Sigmoid colon (tissue), 7 donors: ENCODE measurements around the gene BMPR1A. TPM values are rescaled to one million over a fixed set of nuclear protein-coding genes. Genes with fewer than 3 reads are reported as not detected.

ENCODE experiments used
- DNase-seq: peaks from one replicate; pipeline ENCODE4 v3.0.0-alpha.2; 2019
- H3K27ac ChIP-seq, 4 donors: fragments of 200-600 bp; sonication (generic); one replicate each; pipeline ENCODE4 v1.5.1; 2016 to 2019; ENCODE audit warnings: mild to moderate bottlenecking in 1 of 4
- H3K27me3 ChIP-seq, 3 donors: fragments of 200-600 bp; sonication (generic); one replicate each; pipeline ENCODE4 v1.5.1; 2019; ENCODE audit warnings: mild to moderate bottlenecking in 1 of 3
- H3K36me3 ChIP-seq, 4 donors: fragments of 200-600 bp; sonication (generic); one replicate each; pipeline ENCODE4 v1.5.1; 2016 to 2019
- H3K4me1 ChIP-seq, 4 donors: fragments of 200-600 bp; sonication (generic); one replicate each; pipeline ENCODE4 v1.5.1; 2017 to 2019
- H3K4me3 ChIP-seq, 4 donors: fragments of 200-600 bp; sonication (generic); one replicate each; pipeline ENCODE4 v1.5.1; 2017 to 2019; ENCODE audit warnings: mild to moderate bottlenecking in 2 of 4, moderate library complexity in 1 of 4
- H3K9me3 ChIP-seq, 4 donors: fragments of 200-600 bp in 3 of 4; sonication (generic) in 3 of 4; one replicate each; pipeline versions ENCODE4 v1.5.1 to v1.6.1; 2013 to 2019
- CTCF ChIP-seq, 4 experiments: fragments of 450-650 bp in 3 of 4; fragments of 200-600 bp in 1 of 4; IDR thresholded peaks; one replicate each; pipeline ENCODE4 v1.5.1; 2016 to 2019; ENCODE audit warnings: antibody characterized with exemption in 4 of 4, mild to moderate bottlenecking in 3 of 4, moderate library complexity in 2 of 4
- EP300 ChIP-seq, 4 donors: sonication (generic); formaldehyde crosslinking; IDR thresholded peaks; one replicate each; pipeline ENCODE4 v1.6.1; 2017; ENCODE audit warnings: antibody characterized with exemption in 4 of 4
- POLR2A ChIP-seq, 2 donors: fragments of 450-650 bp; IDR thresholded peaks; one replicate each; pipeline ENCODE4 v1.6.1; 2016; ENCODE audit warnings: antibody characterized with exemption in 2 of 2, mild to moderate bottlenecking in 2 of 2, moderate library complexity in 2 of 2
- POLR2AphosphoS5 ChIP-seq, 4 donors: sonication (generic); formaldehyde crosslinking; IDR thresholded peaks; one replicate each; pipeline ENCODE4 v1.6.1; 2017; ENCODE audit warnings: antibody characterized with exemption in 4 of 4
- WGBS, 2 donors: extraction: QIAGEN DNeasy Blood & Tissue Kit; methylation state at CpG; one replicate each; pipeline ENCODE4 v1.1.7; 2013; 5-methylcytosine and 5-hydroxymethylcytosine counted together
- intact Hi-C: fragments of 100-400 bp; cut with DNase I; formaldehyde crosslinking; loops from one replicate; pipeline ENCODE4 v1.15.1; 2023
- polyA plus RNA-seq, 3 donors: library from polyadenylated mRNA; stranded (reverse); fragments of 200-250 nt; gene quantifications; one replicate each; pipeline ENCODE4 v1.2.3, GENCODE V29; 2013
- total RNA-seq, 4 donors: library from RNA; depleted of rRNA; stranded (reverse); fragments of >200 nt; gene quantifications; one replicate each; pipeline ENCODE4 v1.1.0, GENCODE V29; 2016
- donor health status: healthy with polysubstance abuse.
- donor health status: Bipolar disorder and iron deficiency.
- donor health status: healthy.

The BMPR1A gene
- total and polyA plus RNA-seq, 7 donors, result 5.5 to 145 (median 84.2) TPM

- 70 to 75% methylated on average over 6 of the region's 6 CpGs for WGBS, 2 donors
- Histone ChIP-seq H3K4me3 (no peak overlapping the region), H3K36me3 (peaks cover 0 to 23% (median 4%) of the 10 kb centered on the region in 4 donors), H3K4me1 (peaks cover 0 to 35% (median 23%) of the 10 kb centered on the region in 4 donors), H3K9me3 (no peaks in the 10 kb centered on the region), H3K27ac (peak overlapping the region; percentile 54 to 78 (median 68)), H3K27me3 (no peaks in the 10 kb centered on the region)
- peak in 1 of 4 donors; percentile 7 for TF ChIP-seq POLR2AphosphoS5 (IDR thresholded peaks at IDR 0.05)
- no peak for TF ChIP-seq EP300 (IDR thresholded peaks at IDR 0.05)
- TF ChIP-seq POLR2A (IDR thresholded peaks at IDR 0.05), result no peak
- TF ChIP-seq CTCF (IDR thresholded peaks at IDR 0.05), result no peak
- no peak for DNase-seq
- intact Hi-C loops, result loop anchor here (1.0 to 2.0 kb wide), 2 partner anchors 140 to 188 kb away; no protein-coding TSS in a partner anchor
Observed at GRCh38 chr10:86899132-86899531, 142.7 kb downstream of the BMPR1A start.

GRCh38 chr10:86899670-86900276 is 143.4 kb downstream of the BMPR1A start:
- peak; percentile 86 for DNase-seq

GRCh38 chr10:86900955-86901354 is 144.5 kb downstream of the BMPR1A start:
- no peaks in the 10 kb centered on the region for H3K27me3 ChIP-seq
- WGBS, 2 donors, result 44 to 66% methylated on average over 2 of the region's 2 CpGs
- H3K9me3 ChIP-seq, result peaks cover 0 to 1% (median 0%) of the 10 kb centered on the region in 4 donors
- peaks cover 0 to 35% (median 23%) of the 10 kb centered on the region in 4 donors for H3K4me1 ChIP-seq
- H3K36me3 ChIP-seq, result peaks cover 0 to 40% (median 4%) of the 10 kb centered on the region in 4 donors
- intact Hi-C loops, result loop anchor here (2.0 kb wide), 1 partner anchor 208 kb away; no protein-coding TSS in a partner anchor
- peak; percentile 92 for DNase-seq
- no peak overlapping the region for H3K4me3 ChIP-seq
- TF ChIP-seq POLR2AphosphoS5 (IDR thresholded peaks at IDR 0.05) (peak; percentile 37 to 71 (median 56)), EP300 (IDR thresholded peaks at IDR 0.05) (peak in 3 of 4 donors; percentile 6 to 19 (median 16)), POLR2A (IDR thresholded peaks at IDR 0.05) (no peak)
- peak overlapping the region; percentile 54 to 78 (median 68) for H3K27ac ChIP-seq

More at GRCh38 chr10:86899670-86900276, 143.4 kb downstream of the BMPR1A start:
- peak in 3 of 4 donors; percentile 25 to 30 (median 25) for TF ChIP-seq POLR2AphosphoS5 (IDR thresholded peaks at IDR 0.05)
- TF ChIP-seq POLR2A (IDR thresholded peaks at IDR 0.05), result no peak
- peak; percentile 74 to 79 (median 76) for TF ChIP-seq CTCF (IDR thresholded peaks at IDR 0.05)
- TF ChIP-seq EP300 (IDR thresholded peaks at IDR 0.05), result no peak
- H3K4me3 ChIP-seq, result no peak overlapping the region
- intact Hi-C loops, result loop anchor here (1.0 to 2.0 kb wide), 3 partner anchors 141 to 207 kb away; no protein-coding TSS in a partner anchor
- peaks cover 0 to 29% (median 4%) of the 10 kb centered on the region in 4 donors for H3K36me3 ChIP-seq
- no peaks in the 10 kb centered on the region for H3K9me3 ChIP-seq
- H3K27ac ChIP-seq, result peak overlapping the region; percentile 54 to 78 (median 68)
- 7 to 21% methylated on average over 9 of the region's 9 CpGs for WGBS, 2 donors
- peaks cover 0 to 35% (median 23%) of the 10 kb centered on the region in 4 donors for H3K4me1 ChIP-seq
- H3K27me3 ChIP-seq, result no peaks in the 10 kb centered on the region

- no peak for DNase-seq
- peaks cover 0 to 20% (median 14%) of the 10 kb centered on the region in 4 donors for H3K4me1 ChIP-seq
- intact Hi-C loops, result no loop called here
- H3K27ac ChIP-seq, result no peak overlapping the region
- H3K4me3 ChIP-seq, result no peak overlapping the region
- H3K36me3 ChIP-seq, result peaks cover 0 to 64% (median 7%) of the 10 kb centered on the region in 4 donors
- H3K27me3 ChIP-seq, result no peaks in the 10 kb centered on the region
- WGBS, 2 donors, result 73 to 91% methylated on average over 2 of the region's 2 CpGs
- peaks cover 0 to 2% (median 0%) of the 10 kb centered on the region in 4 donors for H3K9me3 ChIP-seq
- no peak for TF ChIP-seq EP300 (IDR thresholded peaks at IDR 0.05)
- no peak for TF ChIP-seq POLR2A (IDR thresholded peaks at IDR 0.05)
- TF ChIP-seq POLR2AphosphoS5 (IDR thresholded peaks at IDR 0.05), result no peak
Observed at GRCh38 chr10:86904600-86904999, 148.2 kb downstream of the BMPR1A start.

GRCh38 chr10:86905429-86905828 is 149.0 kb downstream of the BMPR1A start:
- no peak for DNase-seq
- Histone ChIP-seq H3K27ac (no peak overlapping the region), H3K4me3 (no peak overlapping the region), H3K27me3 (no peaks in the 10 kb centered on the region), H3K9me3 (peaks cover 0 to 2% (median 0%) of the 10 kb centered on the region in 4 donors), H3K36me3 (peaks cover 0 to 64% (median 7%) of the 10 kb centered on the region in 4 donors), H3K4me1 (peaks cover 0 to 11% (median 8%) of the 10 kb centered on the region in 4 donors)
- intact Hi-C loops, result no loop called here
- 87 to 98% methylated on average over 1 of the region's 1 CpG for WGBS, 2 donors
- TF ChIP-seq EP300 (IDR thresholded peaks at IDR 0.05) (no peak), CTCF (IDR thresholded peaks at IDR 0.05) (no peak), POLR2AphosphoS5 (IDR thresholded peaks at IDR 0.05) (peak in 1 of 4 donors; percentile 20)
